HEK293 (cell line): ENCODE measurements around the gene BAIAP3.
A peak's percentile ranks its signal among the peaks of the same experiment; 100 is the strongest.

Experiments
- CTCF ChIA-PET: fragments of 350-600 bp; formaldehyde crosslinking; extraction: SDS; loops from one replicate; lab custom pipeline; 2021; ENCODE audit warnings: antibody characterized with exemption; lab: Yijun Ruan, JAX
- POLR2A ChIA-PET: fragments of 300-600 bp; formaldehyde crosslinking; extraction: SDS; loops from one replicate; lab custom pipeline; 2020; ENCODE audit warnings: antibody characterized with exemption, inconsistent platforms; lab: Yijun Ruan, JAX
- H3K27ac ChIP-seq: fragments of 200-500 bp; sonication (Bioruptor generic); 2 replicates; pipeline ENCODE4 v1.5.1; 2014; ENCODE audit warnings: low read depth, low read length, control low read depth, inconsistent platforms; ENCODE audit errors: extremely low read depth
- H3K36me3 ChIP-seq, 2 experiments: fragments of 200-500 bp in 1 of 2; sonication (Bioruptor generic) in 1 of 2; 1 replicate in 1 of 2; 2 replicates in 1 of 2; pipeline ENCODE4 v1.5.1; 2014 to 2017; ENCODE audit warnings: inconsistent platforms in 2 of 2, low read length in 2 of 2; ENCODE audit not compliant: control insufficient read depth in 2 of 2, insufficient read depth in 1 of 2
- H3K4me1 ChIP-seq: fragments of 200-500 bp; sonication (Bioruptor generic); 2 replicates; pipeline ENCODE4 v1.5.1; 2014; ENCODE audit warnings: mild to moderate bottlenecking, low read length, inconsistent platforms; ENCODE audit not compliant: control insufficient read depth, insufficient read depth
- H3K4me3 ChIP-seq: 2 replicates; pipeline ENCODE4 v1.5.1; 2011; ENCODE audit warnings: low read depth, mild to moderate bottlenecking, control low read depth, low read length, moderate library complexity
- H3K9me3 ChIP-seq: fragments of 200-500 bp; sonication (Bioruptor generic); 2 replicates; pipeline ENCODE4 v1.5.1; 2014; ENCODE audit warnings: low read depth, low read length, inconsistent platforms; ENCODE audit not compliant: control insufficient read depth, insufficient read depth
- BCL11A ChIP-seq: fragments of 450-650 bp; formaldehyde crosslinking; IDR thresholded peaks from 2 replicates; pipeline ENCODE4 v1.5.1; 2016; ENCODE audit warnings: low read depth, missing biosample characterization, missing genetic modification characterization
- BCL11B ChIP-seq: fragments of 450-650 bp; formaldehyde crosslinking; IDR thresholded peaks from 2 replicates; pipeline ENCODE4 v1.5.1; 2016; ENCODE audit warnings: low read depth, missing biosample characterization, missing genetic modification characterization
- HOXC10 ChIP-seq: sonication (generic); formaldehyde crosslinking; IDR thresholded peaks from 2 replicates; pipeline ENCODE4 v1.8.1; 2023; ENCODE audit warnings: mild to moderate bottlenecking, missing genetic modification reagents
- KLF8 ChIP-seq: fragments of 450-650 bp; formaldehyde crosslinking; IDR thresholded peaks from 2 replicates; pipeline ENCODE4 v1.5.1; 2016; ENCODE audit warnings: missing biosample characterization, missing genetic modification characterization
- REPIN1 ChIP-seq: fragments of 450-650 bp; formaldehyde crosslinking; IDR thresholded peaks from 2 replicates; pipeline ENCODE4 v1.5.1; 2017; ENCODE audit warnings: missing biosample characterization, missing genetic modification characterization, low read depth
- YY1 ChIP-seq: fragments of 450-650 bp; formaldehyde crosslinking; IDR thresholded peaks from 2 replicates; pipeline ENCODE4 v1.5.1; 2018; ENCODE audit warnings: missing biosample characterization, missing genetic modification characterization
- YY2 ChIP-seq: fragments of 450-650 bp; formaldehyde crosslinking; IDR thresholded peaks from 2 replicates; pipeline ENCODE4 v1.5.1; 2016; ENCODE audit warnings: missing biosample characterization, missing genetic modification characterization
- ZBTB20 ChIP-seq: fragments of 450-650 bp; formaldehyde crosslinking; IDR thresholded peaks from 2 replicates; pipeline ENCODE4 v1.5.1; 2016; ENCODE audit warnings: missing biosample characterization, missing genetic modification characterization
- ZBTB48 ChIP-seq: fragments of 450-650 bp; formaldehyde crosslinking; IDR thresholded peaks from 2 replicates; pipeline ENCODE4 v1.5.1; 2016; ENCODE audit warnings: missing biosample characterization, missing genetic modification characterization
- ZFP69B ChIP-seq: fragments of 450-650 bp; formaldehyde crosslinking; IDR thresholded peaks from 2 replicates; pipeline ENCODE4 v1.5.1; 2016; ENCODE audit warnings: missing biosample characterization, missing genetic modification characterization
- ZNF132 ChIP-seq: fragments of 450-650 bp; formaldehyde crosslinking; IDR thresholded peaks from 2 replicates; pipeline ENCODE4 v1.5.1; 2017; ENCODE audit warnings: missing biosample characterization, missing genetic modification characterization, borderline replicate concordance
- ZNF140 ChIP-seq: fragments of 450-650 bp; formaldehyde crosslinking; IDR thresholded peaks from 2 replicates; pipeline ENCODE4 v1.5.1; 2016; ENCODE audit warnings: missing biosample characterization, missing genetic modification characterization
- ZNF157 ChIP-seq: fragments of 450-650 bp; formaldehyde crosslinking; IDR thresholded peaks from 2 replicates; pipeline ENCODE4 v1.5.1; 2016; ENCODE audit warnings: missing biosample characterization, missing genetic modification characterization
- ZNF211 ChIP-seq: fragments of 450-650 bp; formaldehyde crosslinking; IDR thresholded peaks from 2 replicates; pipeline ENCODE4 v1.5.1; 2016; ENCODE audit warnings: low read depth, missing biosample characterization, missing genetic modification characterization
- ZNF23 ChIP-seq: fragments of 450-650 bp; formaldehyde crosslinking; IDR thresholded peaks from 2 replicates; pipeline ENCODE4 v1.5.1; 2016; ENCODE audit warnings: missing biosample characterization, missing genetic modification characterization, borderline replicate concordance
- ZNF341 ChIP-seq: fragments of 450-650 bp; formaldehyde crosslinking; IDR thresholded peaks from 2 replicates; pipeline ENCODE4; 2016; ENCODE audit warnings: low read depth, missing biosample characterization, missing genetic modification characterization
- ZNF501 ChIP-seq: fragments of 450-650 bp; formaldehyde crosslinking; IDR thresholded peaks from 2 replicates; pipeline ENCODE4 v1.5.1; 2016; ENCODE audit warnings: missing biosample characterization, missing genetic modification characterization
- ZNF521 ChIP-seq: fragments of 450-650 bp; formaldehyde crosslinking; IDR thresholded peaks from 2 replicates; pipeline ENCODE4 v1.5.1; 2017; ENCODE audit warnings: missing biosample characterization, mild to moderate bottlenecking, missing genetic modification characterization
- ZNF529 ChIP-seq: fragments of 450-650 bp; formaldehyde crosslinking; IDR thresholded peaks from 2 replicates; pipeline ENCODE4 v1.5.1; 2017; ENCODE audit warnings: missing genetic modification characterization, missing biosample characterization; ENCODE audit not compliant: insufficient replicate concordance
- ZNF544 ChIP-seq: fragments of 450-650 bp; formaldehyde crosslinking; IDR thresholded peaks from 2 replicates; pipeline ENCODE4 v1.5.0; 2017; ENCODE audit warnings: missing biosample characterization, missing genetic modification characterization
- ZNF561 ChIP-seq: fragments of 450-650 bp; IDR thresholded peaks from 2 replicates; pipeline ENCODE4 v1.5.1; 2018; ENCODE audit warnings: missing biosample characterization, missing genetic modification characterization, borderline replicate concordance
- ZNF585B ChIP-seq: fragments of 450-650 bp; formaldehyde crosslinking; IDR thresholded peaks from 2 replicates; pipeline ENCODE4 v1.5.1; 2016; ENCODE audit warnings: missing biosample characterization, missing genetic modification characterization
- ZNF600 ChIP-seq: fragments of 450-650 bp; formaldehyde crosslinking; IDR thresholded peaks from 2 replicates; pipeline ENCODE4 v1.5.1; 2016; ENCODE audit warnings: missing biosample characterization, missing genetic modification characterization
- ZNF621 ChIP-seq: fragments of 450-650 bp; formaldehyde crosslinking; IDR thresholded peaks from 2 replicates; pipeline ENCODE4 v1.5.1; 2017; ENCODE audit warnings: missing biosample characterization, missing genetic modification characterization
- ZNF626 ChIP-seq: fragments of 450-650 bp; sonication (Bioruptor Pico); formaldehyde crosslinking; IDR thresholded peaks from 2 replicates; pipeline ENCODE4 v1.5.1; 2018; ENCODE audit warnings: missing biosample characterization, missing genetic modification characterization, inconsistent platforms
- ZNF664 ChIP-seq: fragments of 450-650 bp; formaldehyde crosslinking; IDR thresholded peaks from 2 replicates; pipeline ENCODE4 v1.5.1; 2016; ENCODE audit warnings: missing biosample characterization, missing genetic modification characterization
- ZNF707 ChIP-seq: fragments of 450-650 bp; formaldehyde crosslinking; IDR thresholded peaks from 2 replicates; pipeline ENCODE4 v1.5.1; 2016; ENCODE audit warnings: missing biosample characterization, missing genetic modification characterization
- TF ChIP-seq, protein P1 (sequence below): fragments of 450-650 bp; formaldehyde crosslinking; IDR thresholded peaks from 2 replicates; pipeline ENCODE4 v1.5.1; 2016; ENCODE audit warnings: missing biosample characterization, missing genetic modification characterization
- TF ChIP-seq, protein P2 (sequence below): fragments of 450-650 bp; formaldehyde crosslinking; IDR thresholded peaks from 2 replicates; pipeline ENCODE4 v1.5.1; 2017; ENCODE audit warnings: missing biosample characterization, missing genetic modification characterization
- TF ChIP-seq, protein P3 (sequence below): fragments of 450-650 bp; formaldehyde crosslinking; IDR thresholded peaks from 2 replicates; pipeline ENCODE4 v1.5.1; 2016; ENCODE audit warnings: missing biosample characterization, missing genetic modification characterization
- TF ChIP-seq, protein P4 (sequence below): IDR thresholded peaks from 2 replicates; pipeline ENCODE4 v1.6.1; 2011; ENCODE audit warnings: mild to moderate bottlenecking, low read depth, low read length, borderline replicate concordance
- TF ChIP-seq, protein P5 (sequence below): fragments of 450-650 bp; formaldehyde crosslinking; IDR thresholded peaks from 2 replicates; pipeline ENCODE4 v1.5.1; 2016; ENCODE audit warnings: missing biosample characterization, missing genetic modification characterization

The BAIAP3 gene

DNA sequence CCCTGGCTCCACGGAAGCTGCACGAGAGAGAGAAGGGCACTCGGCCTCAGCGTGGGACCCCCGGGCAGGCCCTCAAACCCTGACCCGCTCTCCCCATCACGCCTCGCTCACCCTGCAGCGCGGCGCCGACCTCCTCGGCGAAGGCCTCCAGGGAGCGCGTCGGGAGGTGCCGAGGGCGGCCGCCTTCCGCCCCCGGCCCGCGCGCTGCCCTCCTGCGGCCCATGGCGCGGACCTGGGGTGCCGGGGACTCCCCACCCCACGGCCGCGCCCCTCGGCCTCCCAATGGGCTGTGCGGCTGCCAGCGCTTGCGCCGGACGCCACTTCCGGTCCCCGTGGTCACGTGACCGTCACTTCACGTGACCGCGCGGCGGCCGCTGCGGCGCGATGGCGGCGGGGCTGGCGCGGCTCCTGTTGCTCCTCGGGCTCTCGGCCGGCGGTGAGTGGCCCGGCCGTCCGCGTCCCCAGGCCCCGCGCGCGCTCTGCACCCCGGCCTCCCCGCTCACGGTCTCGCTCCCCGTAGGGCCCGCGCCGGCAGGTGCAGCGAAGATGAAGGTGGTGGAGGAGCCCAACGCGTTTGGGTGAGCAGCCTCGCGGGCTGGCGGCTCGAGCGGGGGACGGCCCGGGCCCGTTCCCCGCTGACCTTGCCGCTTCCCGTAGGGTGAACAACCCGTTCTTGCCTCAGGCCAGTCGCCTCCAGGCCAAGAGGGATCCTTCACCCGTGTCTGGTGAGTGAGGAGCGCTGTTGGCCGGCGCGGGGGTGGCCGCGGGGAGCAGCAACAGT is 18.3 kb downstream of the BAIAP3 start, which contains the start of the genes GNPTG and TSR3:
GNPTG (plus strand) TSS at position 350 of the 781 bp plus-strand sequence; CDS start at position 385, 35 bp downstream.
TSR3 (minus strand) TSS at position 297 of the 781 bp plus-strand sequence; CDS start at position 223, 74 bp downstream.
- Histone ChIP-seq H3K27ac (peak within 1 kb of the TSS; percentile 47; the same call in 1 of the 2 replicates), H3K36me3 (peaks cover 0 to 34% of the 10 kb centered on the region in 2 experiments; a peak in 1 of 3 replicates), H3K4me3 (peak within 1 kb of the TSS; percentile 96), H3K4me1 (peaks cover 5% of the 10 kb centered on the region; the same call in 1 of the 2 replicates), H3K9me3 (no peaks in the 10 kb centered on the region)
- POLR2A ChIA-PET: interaction anchor here (1.1 kb wide), 1 partner anchor 9 kb away, joined by 4 read pairs; no protein-coding TSS in a partner anchor
- CTCF ChIA-PET: no interaction called here
- TF ChIP-seq ZNF341 (no peak), ZNF132 (tag by site-specific recombination) (no peak), ZNF621 (tag by site-specific recombination) (no peak), REPIN1 (tag by site-specific recombination) (no peak), ZNF157 (tag by site-specific recombination) (no peak), ZNF521 (tag by site-specific recombination) (no peak), ZNF585B (no peak), ZBTB48 (tag by site-specific recombination) (no peak), BCL11A (tag by site-specific recombination) (no peak), ZNF23 (tag by site-specific recombination) (no peak), ZNF501 (tag by site-specific recombination) (no peak), HOXC10 (no peak; the same call in 1 of the 2 replicates), ZNF561 (peak; percentile 13; the same call in 1 of the 2 replicates), ZNF626 (tag by site-specific recombination) (no peak), ZNF529 (tag by site-specific recombination) (no peak), ZNF600 (no peak), YY2 (tag by site-specific recombination) (peak; percentile 87), BCL11B (tag by site-specific recombination) (no peak), ZNF211 (tag by site-specific recombination) (no peak), ZBTB20 (no peak), ZNF707 (no peak), ZNF664 (no peak), YY1 (tag by site-specific recombination) (peak; percentile 96), ZNF140 (no peak), KLF8 (no peak), ZNF544 (no peak), ZFP69B (tag by site-specific recombination) (no peak)
- TF ChIP-seq, protein P1, sequence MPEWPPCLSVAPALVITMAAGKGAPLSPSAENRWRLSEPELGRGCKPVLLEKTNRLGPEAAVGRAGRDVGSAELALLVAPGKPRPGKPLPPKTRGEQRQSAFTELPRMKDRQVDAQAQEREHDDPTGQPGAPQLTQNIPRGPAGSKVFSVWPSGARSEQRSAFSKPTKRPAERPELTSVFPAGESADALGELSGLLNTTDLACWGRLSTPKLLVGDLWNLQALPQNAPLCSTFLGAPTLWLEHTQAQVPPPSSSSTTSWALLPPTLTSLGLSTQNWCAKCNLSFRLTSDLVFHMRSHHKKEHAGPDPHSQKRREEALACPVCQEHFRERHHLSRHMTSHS: no peak
- TF ChIP-seq, protein P2, sequence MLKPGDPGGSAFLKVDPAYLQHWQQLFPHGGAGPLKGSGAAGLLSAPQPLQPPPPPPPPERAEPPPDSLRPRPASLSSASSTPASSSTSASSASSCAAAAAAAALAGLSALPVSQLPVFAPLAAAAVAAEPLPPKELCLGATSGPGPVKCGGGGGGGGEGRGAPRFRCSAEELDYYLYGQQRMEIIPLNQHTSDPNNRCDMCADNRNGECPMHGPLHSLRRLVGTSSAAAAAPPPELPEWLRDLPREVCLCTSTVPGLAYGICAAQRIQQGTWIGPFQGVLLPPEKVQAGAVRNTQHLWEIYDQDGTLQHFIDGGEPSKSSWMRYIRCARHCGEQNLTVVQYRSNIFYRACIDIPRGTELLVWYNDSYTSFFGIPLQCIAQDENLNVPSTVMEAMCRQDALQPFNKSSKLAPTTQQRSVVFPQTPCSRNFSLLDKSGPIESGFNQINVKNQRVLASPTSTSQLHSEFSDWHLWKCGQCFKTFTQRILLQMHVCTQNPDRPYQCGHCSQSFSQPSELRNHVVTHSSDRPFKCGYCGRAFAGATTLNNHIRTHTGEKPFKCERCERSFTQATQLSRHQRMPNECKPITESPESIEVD (tag by site-specific recombination): no peak
- TF ChIP-seq, protein P3, sequence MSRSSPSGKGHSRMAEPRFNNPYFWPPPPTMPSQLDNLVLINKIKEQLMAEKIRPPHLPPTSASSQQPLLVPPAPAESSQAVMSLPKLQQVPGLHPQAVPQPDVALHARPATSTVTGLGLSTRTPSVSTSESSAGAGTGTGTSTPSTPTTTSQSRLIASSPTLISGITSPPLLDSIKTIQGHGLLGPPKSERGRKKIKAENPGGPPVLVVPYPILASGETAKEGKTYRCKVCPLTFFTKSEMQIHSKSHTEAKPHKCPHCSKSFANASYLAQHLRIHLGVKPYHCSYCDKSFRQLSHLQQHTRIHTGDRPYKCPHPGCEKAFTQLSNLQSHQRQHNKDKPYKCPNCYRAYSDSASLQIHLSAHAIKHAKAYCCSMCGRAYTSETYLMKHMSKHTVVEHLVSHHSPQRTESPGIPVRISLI (tag by site-specific recombination): no peak
- TF ChIP-seq, protein P4, sequence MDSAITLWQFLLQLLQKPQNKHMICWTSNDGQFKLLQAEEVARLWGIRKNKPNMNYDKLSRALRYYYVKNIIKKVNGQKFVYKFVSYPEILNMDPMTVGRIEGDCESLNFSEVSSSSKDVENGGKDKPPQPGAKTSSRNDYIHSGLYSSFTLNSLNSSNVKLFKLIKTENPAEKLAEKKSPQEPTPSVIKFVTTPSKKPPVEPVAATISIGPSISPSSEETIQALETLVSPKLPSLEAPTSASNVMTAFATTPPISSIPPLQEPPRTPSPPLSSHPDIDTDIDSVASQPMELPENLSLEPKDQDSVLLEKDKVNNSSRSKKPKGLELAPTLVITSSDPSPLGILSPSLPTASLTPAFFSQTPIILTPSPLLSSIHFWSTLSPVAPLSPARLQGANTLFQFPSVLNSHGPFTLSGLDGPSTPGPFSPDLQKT: peak; percentile 47; the same call in 1 of the 2 replicates
- TF ChIP-seq, protein P5, sequence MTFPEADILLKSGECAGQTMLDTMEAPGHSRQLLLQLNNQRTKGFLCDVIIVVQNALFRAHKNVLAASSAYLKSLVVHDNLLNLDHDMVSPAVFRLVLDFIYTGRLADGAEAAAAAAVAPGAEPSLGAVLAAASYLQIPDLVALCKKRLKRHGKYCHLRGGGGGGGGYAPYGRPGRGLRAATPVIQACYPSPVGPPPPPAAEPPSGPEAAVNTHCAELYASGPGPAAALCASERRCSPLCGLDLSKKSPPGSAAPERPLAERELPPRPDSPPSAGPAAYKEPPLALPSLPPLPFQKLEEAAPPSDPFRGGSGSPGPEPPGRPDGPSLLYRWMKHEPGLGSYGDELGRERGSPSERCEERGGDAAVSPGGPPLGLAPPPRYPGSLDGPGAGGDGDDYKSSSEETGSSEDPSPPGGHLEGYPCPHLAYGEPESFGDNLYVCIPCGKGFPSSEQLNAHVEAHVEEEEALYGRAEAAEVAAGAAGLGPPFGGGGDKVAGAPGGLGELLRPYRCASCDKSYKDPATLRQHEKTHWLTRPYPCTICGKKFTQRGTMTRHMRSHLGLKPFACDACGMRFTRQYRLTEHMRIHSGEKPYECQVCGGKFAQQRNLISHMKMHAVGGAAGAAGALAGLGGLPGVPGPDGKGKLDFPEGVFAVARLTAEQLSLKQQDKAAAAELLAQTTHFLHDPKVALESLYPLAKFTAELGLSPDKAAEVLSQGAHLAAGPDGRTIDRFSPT: no peak
